Stimulated activated CD8-positive, alpha-beta memory T cell treated with anti-CD3 and anti-CD28 coated beads, Interleukin-12 subunit alpha, Interleukin-12 subunit beta, amount 100 ng/mL, for 4 hours (primary cell): ENCODE results near the gene ZNF132.
A peak's percentile ranks its signal among the peaks of the same experiment; 100 is the strongest.

Source experiments
- DNase-seq: peaks from one replicate; pipeline ENCODE4 v3.0.0-alpha.2; 2020; ENCODE audit warnings: low read depth

The ZNF132 gene

DNA sequence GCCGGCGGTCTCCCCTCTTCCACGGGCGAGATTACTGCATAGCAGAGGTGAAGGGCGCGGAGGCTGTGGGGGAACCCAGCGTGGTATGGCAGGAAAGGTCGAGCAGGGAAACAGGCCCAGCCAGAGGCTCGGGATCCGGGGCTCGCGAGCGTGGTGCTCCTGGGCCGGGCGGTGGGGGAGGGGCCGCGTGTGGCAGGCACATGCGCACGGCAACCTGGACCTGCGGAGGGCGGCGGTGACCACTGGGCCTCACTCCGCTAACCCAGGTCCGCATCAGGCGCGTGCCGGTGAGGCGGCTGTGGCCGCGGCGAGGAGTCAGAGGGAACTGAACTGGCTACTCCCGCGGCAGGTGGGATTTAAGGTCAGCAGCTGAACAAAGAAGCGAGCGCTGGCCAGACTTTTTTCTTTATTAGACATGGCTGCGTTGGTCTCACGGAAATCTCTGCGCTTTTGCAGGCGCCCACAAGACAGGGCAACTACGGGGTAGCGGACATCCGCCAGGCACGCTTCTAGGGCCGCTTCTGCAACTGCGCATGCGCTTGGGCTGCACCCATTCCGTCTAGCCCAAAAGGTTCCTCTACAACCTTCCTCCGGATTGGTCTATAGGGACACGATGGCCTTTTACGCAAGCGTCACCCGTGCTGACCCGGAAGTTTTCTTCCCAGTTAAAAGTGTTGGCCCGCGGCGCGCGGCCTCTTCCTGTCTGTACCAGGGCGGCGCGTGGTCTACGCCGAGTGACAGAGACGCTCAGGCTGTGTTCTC is 53.2 kb downstream of the ZNF132 start, which contains the start of gene RPS5:
Gene RPS5 (plus strand): TSS at position 694 of the 762 bp plus-strand sequence. CDS start 869 bp downstream, outside the sequence.
- peak; percentile 89 for DNase-seq

DNA sequence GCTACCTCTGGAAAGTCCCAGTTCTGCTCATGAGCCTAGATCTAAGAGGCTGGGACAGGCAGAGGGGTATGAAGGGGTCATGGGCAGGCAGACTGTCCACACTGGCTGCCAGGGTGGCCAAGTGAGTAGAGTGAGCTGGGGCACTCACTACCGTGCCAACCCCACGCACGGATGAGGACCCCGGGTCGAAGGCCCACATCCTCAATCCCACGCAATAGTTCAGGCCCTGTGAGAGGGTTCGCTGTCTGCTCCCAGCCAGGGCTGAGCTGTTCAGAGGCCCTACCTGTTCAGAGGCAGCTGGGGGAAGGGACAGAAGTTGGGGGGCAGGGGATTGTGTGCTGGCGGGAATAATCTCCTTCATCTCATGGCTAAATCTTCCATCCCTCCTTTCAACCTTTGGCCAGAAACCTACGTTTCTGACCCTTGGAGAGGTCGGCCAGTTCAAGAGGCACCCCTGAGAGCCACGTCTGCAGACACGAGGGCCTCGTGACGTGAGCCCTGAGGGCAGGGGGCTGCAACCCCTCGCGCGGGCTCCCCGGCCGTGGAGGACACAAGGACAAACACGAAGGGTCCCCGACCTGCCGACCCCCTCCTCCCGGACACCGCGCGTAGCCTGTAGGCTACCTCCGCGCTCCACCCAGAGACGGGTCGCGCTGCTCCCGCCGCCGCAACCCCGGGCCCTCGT is 53.9 kb downstream of the ZNF132 start:
- no peak for DNase-seq

DNA sequence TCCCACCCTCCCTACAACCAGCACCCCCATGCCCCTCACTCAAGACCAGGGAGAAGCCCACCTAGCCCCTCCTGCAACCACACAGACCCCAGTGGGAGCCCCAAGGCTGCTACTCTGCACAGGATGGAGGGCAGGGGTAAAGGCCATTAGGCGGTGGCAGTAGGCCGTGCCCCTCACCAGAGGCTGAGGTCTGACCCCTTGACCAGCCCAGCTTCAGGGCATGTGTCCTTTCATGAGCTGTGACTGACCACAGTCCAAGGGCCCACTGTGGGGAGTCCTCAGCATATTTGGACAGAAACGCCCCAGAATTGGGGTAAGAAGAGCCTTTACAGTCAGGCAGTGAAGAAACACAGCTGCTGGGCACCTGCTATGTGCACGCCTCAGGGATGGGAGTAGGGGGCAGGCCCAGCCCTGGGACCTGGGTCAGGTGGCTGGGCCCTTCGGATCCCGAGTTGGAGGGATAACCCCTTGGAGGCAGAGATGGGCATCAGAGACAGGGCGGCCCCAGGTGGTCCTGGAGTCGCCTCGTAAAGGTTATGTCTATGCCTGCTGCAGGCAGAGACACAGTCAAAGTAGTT is 54.6 kb downstream of the ZNF132 start:
- DNase-seq, result no peak

DNA sequence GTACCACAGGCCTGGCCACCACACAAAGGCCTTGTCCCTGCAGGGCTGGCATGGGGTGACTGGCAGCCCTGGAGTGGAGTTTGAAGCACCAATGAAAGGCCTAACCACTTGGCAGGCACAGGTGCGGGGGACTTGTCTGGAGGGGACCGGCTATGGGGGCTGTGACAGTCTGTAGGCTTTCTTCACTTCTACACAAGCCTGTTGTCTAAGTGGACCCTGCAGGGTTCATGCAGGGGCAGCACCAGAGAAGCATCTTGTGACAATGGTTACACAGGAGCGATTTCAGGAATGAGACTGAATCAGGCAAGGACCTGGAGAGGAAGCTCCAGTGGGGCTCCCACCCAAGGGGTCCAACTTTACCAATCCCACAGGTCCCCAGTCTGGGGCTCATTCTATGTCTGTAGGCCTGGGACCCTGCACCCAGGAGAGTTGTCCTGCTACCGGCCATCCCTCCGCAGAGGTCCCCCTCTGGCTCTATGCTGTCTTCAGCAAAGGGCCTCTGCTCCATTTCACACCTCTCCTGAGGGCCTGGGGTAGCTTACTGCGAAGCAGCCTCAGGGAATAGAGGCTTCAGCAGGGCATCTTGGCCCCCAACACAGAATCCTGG is 56.9 kb downstream of the ZNF132 start:
- DNase-seq, result no peak
